Measurements from ENCODE around the gene ANKS1A. TPM values are rescaled to one million over a fixed set of nuclear protein-coding genes. Genes with fewer than 3 reads are reported as not detected.
A peak's percentile ranks its signal among the peaks of the same experiment; 100 is the strongest.

Gene ANKS1A
- total and polyA plus RNA-seq, 7 experiments from 2014 or later, result 2.1 to 14.8 (median 9.6) TPM

DNA sequence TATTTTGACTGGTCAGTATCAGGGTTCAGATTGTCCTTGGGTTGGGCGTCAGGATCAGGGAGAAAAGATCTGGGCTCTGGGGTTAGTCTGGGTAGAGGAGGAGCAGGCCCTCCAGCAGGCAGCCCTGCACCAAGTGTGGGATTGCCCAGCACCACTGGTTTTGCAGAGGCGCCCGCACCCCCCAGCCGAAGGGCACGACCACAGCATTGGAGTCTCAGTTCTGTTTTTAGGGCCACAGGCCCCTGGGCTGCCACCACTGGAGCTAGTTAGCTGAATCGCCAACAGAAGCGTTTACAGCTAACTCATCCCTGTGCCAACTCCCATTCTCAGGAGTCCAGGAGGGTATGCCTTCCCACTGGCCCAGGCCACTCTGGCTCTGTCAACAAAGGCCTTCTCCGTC lies 167.9 kb downstream of the ANKS1A start:
- H3K9me3 ChIP-seq (ENCODE audit: control insufficient read depth in 2 of 3, low read length in 3 of 3), result no peaks in the 10 kb centered on the region
- H3K4me1 ChIP-seq (ENCODE audit: control insufficient read depth in 2 of 2, insufficient read depth in 2 of 2, low read length in 2 of 2), result peaks cover 0 to 6% of the 10 kb centered on the region in 2 donors
- no peaks in the 10 kb centered on the region for H3K9me3 Mint-ChIP-seq
- H3K27ac ChIP-seq (ENCODE audit: low read depth, low read length), result no peak overlapping the region
- DNase-seq (no peak), ATAC-seq (no peak)
- no peaks in the 10 kb centered on the region for H3K27me3 Mint-ChIP-seq
- POLR2A ChIA-PET, result no interaction called here
- H3K27me3 ChIP-seq (ENCODE audit: control insufficient read depth in 2 of 2, insufficient read depth in 2 of 2, low read length in 2 of 2), result no peaks in the 10 kb centered on the region
- intact Hi-C loops (cut with micrococcal nuclease), result no loop called here
- H3K36me3 Mint-ChIP-seq, result peaks cover 0 to 38% (median 3%) of the 10 kb centered on the region in 5 donors
- peaks cover 0 to 15% (median 4%) of the 10 kb centered on the region in 7 donors for H3K4me1 Mint-ChIP-seq
- no peak overlapping the region for H3K4me3 Mint-ChIP-seq
- H3K4me3 ChIP-seq (ENCODE audit: low read length), result no peak overlapping the region
- CTCF ChIA-PET, result no interaction called here
- peaks cover 0 to 34% (median 0%) of the 10 kb centered on the region in 3 experiments for H3K36me3 ChIP-seq (ENCODE audit: control insufficient read depth in 2 of 3, insufficient read depth in 3 of 3, low read length in 3 of 3)
- no peak overlapping the region for H3K27ac Mint-ChIP-seq

DNA sequence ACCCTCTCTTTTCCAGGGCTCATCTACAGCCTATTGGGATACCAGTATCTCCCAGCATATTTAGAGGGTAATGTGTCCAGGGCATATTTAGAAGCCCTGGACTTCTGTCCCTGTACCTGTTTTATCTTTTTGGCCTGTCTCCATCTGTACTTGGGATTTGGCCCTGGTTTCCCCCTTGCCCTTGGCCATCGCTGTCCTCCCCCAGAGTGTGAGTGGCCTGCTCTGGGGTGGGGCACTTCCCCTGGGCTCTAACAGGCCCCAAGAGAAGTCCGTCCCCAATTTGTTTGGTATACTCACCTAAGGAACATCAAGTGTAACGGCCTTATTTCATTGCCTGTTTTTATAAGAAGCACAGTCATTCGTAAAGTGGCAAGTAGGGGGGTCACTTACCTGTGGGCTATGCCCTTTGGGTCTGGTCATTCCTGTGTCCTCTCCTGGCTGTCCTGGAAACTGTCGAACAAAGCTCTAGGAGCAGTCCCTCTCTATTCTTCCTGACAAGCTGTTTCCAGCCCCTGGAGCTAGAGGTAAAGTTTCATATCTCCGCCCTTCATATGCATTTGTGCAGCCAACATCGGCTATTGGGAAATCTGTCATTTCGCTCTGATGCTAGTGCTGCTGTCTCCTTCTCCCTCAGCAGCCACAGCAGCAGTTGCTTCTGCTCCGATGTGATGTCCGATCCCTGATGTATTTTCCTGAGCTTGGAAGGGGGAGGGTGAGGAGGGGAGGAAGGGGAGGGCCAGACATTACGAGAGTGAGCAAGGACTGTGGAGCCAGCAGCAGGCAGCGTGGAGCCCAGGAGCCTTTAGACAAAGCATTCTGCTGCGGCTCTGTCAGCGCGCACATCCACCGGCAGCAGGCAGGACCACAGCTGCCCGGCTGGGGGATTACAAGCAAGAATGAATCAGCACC lies 168.6 kb downstream of the ANKS1A start:
- Mint-ChIP-seq H3K27me3 (no peaks in the 10 kb centered on the region), H3K9me3 (no peaks in the 10 kb centered on the region), H3K4me1 (peaks cover 0 to 15% (median 4%) of the 10 kb centered on the region in 7 donors), H3K36me3 (peaks cover 0 to 38% (median 3%) of the 10 kb centered on the region in 5 donors), H3K27ac (peak overlapping the region in 1 of 9 donors; percentile 9), H3K4me3 (no peak overlapping the region)
- no peak overlapping the region for H3K27ac ChIP-seq (ENCODE audit: low read depth, low read length)
- no peaks in the 10 kb centered on the region for H3K27me3 ChIP-seq (ENCODE audit: control insufficient read depth in 2 of 2, insufficient read depth in 2 of 2, low read length in 2 of 2)
- H3K4me3 ChIP-seq (ENCODE audit: low read length), result no peak overlapping the region
- H3K9me3 ChIP-seq (ENCODE audit: control insufficient read depth in 2 of 3, low read length in 3 of 3), result no peaks in the 10 kb centered on the region
- DNase-seq (no peak), ATAC-seq (no peak)
- CTCF ChIA-PET, result no interaction called here
- H3K36me3 ChIP-seq (ENCODE audit: control insufficient read depth in 2 of 3, insufficient read depth in 3 of 3, low read length in 3 of 3), result peaks cover 0 to 41% (median 0%) of the 10 kb centered on the region in 3 experiments
- intact Hi-C loops (cut with micrococcal nuclease), result no loop called here
- H3K4me1 ChIP-seq (ENCODE audit: control insufficient read depth in 2 of 2, insufficient read depth in 2 of 2, low read length in 2 of 2), result peaks cover 0 to 6% of the 10 kb centered on the region in 2 donors
- POLR2A ChIA-PET, result no interaction called here

DNA sequence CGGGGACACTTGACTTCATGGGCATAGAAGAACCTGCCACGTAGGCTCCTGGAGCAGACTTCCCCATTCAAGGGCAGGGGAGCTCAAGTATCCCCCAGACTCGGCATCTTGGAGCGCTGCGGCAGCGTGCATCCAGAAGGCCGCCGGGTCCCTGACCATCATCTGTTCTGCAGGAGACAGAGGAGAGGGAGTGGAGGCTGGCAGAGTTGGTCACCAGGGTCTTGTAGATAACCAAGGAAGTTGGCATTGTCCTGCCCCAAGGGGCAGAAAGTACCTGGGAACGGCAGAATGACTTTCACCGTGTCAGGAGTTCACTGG lies 169.3 kb downstream of the ANKS1A start:
- DNase-seq (no peak), ATAC-seq (no peak)
- intact Hi-C loops (cut with micrococcal nuclease), result no loop called here
- Histone ChIP-seq H3K36me3 (ENCODE audit: control insufficient read depth in 2 of 3, insufficient read depth in 3 of 3, low read length in 3 of 3) (peaks cover 0 to 47% (median 0%) of the 10 kb centered on the region in 3 experiments), H3K9me3 (ENCODE audit: control insufficient read depth in 2 of 3, low read length in 3 of 3) (no peaks in the 10 kb centered on the region), H3K4me1 (ENCODE audit: control insufficient read depth in 2 of 2, insufficient read depth in 2 of 2, low read length in 2 of 2) (peaks cover 0 to 6% of the 10 kb centered on the region in 2 donors), H3K27me3 (ENCODE audit: control insufficient read depth in 2 of 2, insufficient read depth in 2 of 2, low read length in 2 of 2) (no peaks in the 10 kb centered on the region), H3K27ac (ENCODE audit: low read depth, low read length) (no peak overlapping the region), H3K4me3 (ENCODE audit: low read length) (no peak overlapping the region)
- Mint-ChIP-seq H3K9me3 (no peaks in the 10 kb centered on the region), H3K27ac (peak overlapping the region in 1 of 9 donors; percentile 29), H3K4me3 (no peak overlapping the region), H3K27me3 (no peaks in the 10 kb centered on the region), H3K36me3 (peaks cover 0 to 40% (median 3%) of the 10 kb centered on the region in 5 donors), H3K4me1 (peaks cover 0 to 16% (median 4%) of the 10 kb centered on the region in 7 donors)
- ChIA-PET CTCF (no interaction called here), POLR2A (no interaction called here)

DNA sequence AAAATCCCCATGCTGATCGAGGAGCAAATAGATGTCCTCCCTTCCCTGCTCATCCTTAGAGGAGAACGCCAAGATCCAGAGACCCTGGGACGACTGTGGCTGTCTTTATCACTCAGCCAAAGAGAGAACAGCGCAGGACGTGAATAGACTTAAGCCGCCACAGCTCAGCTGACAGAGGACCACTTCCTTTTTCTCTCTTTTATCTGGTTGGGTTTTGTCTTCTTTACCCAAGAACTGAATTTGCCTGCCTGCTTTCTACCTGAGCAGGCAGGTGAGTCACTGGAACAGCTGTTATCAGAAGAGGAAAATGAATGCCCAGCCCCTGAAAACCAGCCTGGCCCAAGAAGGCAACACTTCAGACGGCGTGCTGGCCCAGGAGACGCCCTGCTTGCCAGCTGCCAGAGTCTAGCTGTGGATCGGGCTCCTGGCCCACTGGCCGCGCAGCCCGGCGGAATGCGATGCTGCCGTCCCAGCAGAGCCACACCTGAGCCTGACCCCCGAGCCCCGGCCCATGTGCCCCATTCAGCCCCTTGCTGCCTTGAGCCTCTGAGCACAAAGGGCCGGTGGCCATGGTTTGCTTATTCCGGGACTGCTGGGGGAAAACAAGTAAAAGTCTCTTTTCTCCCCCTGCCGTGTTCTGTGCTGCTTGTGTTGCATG lies 169.9 kb downstream of the ANKS1A start:
- Mint-ChIP-seq H3K27me3 (no peaks in the 10 kb centered on the region), H3K9me3 (no peaks in the 10 kb centered on the region), H3K4me3 (peak overlapping the region in 3 of 10 donors; percentile 6 to 60 (median 38)), H3K36me3 (peaks cover 0 to 44% (median 3%) of the 10 kb centered on the region in 5 donors), H3K27ac (peak overlapping the region in 5 of 9 donors; percentile 5 to 59 (median 38)), H3K4me1 (peaks cover 0 to 18% (median 4%) of the 10 kb centered on the region in 7 donors)
- intact Hi-C loops (cut with micrococcal nuclease), result no loop called here
- Histone ChIP-seq H3K4me3 (ENCODE audit: low read length) (no peak overlapping the region), H3K27ac (ENCODE audit: low read depth, low read length) (no peak overlapping the region), H3K36me3 (ENCODE audit: control insufficient read depth in 2 of 3, insufficient read depth in 3 of 3, low read length in 3 of 3) (peaks cover 0 to 53% (median 0%) of the 10 kb centered on the region in 3 experiments), H3K9me3 (ENCODE audit: control insufficient read depth in 2 of 3, low read length in 3 of 3) (no peaks in the 10 kb centered on the region), H3K27me3 (ENCODE audit: control insufficient read depth in 2 of 2, insufficient read depth in 2 of 2, low read length in 2 of 2) (no peaks in the 10 kb centered on the region), H3K4me1 (ENCODE audit: control insufficient read depth in 2 of 2, insufficient read depth in 2 of 2, low read length in 2 of 2) (peaks cover 0 to 6% of the 10 kb centered on the region in 2 donors)
- ATAC-seq (no peak), DNase-seq (peak in 1 of 9 donors; percentile 9)
- ChIA-PET CTCF (no interaction called here), POLR2A (no interaction called here)

DNA sequence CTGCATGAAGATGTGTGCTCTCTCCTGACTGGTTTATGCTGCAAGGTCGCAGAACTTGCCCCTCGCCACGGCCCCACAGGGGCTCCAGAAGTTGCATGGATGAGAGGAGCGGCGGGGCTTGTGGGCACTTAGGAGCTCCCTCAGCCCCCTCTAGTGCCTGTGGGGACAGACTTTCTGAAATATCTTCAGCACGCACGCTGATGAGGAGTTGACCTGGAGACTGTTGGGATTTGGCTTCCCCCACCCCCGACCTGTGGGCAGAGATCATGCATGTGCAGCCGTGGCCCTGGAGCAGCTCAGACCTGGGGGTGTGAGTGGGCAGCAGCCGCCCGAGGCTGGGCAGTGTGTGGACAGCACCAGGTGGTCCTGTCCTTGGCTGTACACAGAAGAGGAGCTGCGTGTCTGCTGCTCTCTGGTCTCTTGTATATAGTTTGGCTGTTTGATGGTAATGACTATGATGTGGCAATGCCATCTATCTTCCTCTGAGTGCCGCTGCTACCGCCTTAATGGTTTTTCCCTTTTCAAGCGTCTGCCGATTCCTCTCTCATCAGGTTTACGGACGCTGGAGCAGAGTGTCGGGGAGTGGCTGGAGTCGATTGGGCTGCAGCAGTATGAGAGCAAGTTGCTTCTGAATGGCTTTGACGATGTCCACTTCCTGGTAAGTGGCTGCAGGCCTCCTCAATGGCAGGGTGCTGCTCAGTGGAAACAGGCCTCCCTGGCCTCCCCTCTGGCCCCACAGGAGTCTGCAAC lies 170.7 kb downstream of the ANKS1A start:
- no peak overlapping the region for H3K4me3 Mint-ChIP-seq
- ChIA-PET CTCF (no interaction called here), POLR2A (no interaction called here)
- H3K27me3 Mint-ChIP-seq, result no peaks in the 10 kb centered on the region
- H3K4me1 Mint-ChIP-seq, result peaks cover 0 to 18% (median 4%) of the 10 kb centered on the region in 7 donors
- intact Hi-C loops (cut with micrococcal nuclease), result no loop called here
- DNase-seq (no peak), ATAC-seq (no peak)
- no peaks in the 10 kb centered on the region for H3K9me3 Mint-ChIP-seq
- H3K27ac ChIP-seq (ENCODE audit: low read depth, low read length), result no peak overlapping the region
- H3K36me3 Mint-ChIP-seq, result peaks cover 0 to 43% (median 3%) of the 10 kb centered on the region in 5 donors
- H3K4me3 ChIP-seq (ENCODE audit: low read length), result no peak overlapping the region
- H3K27ac Mint-ChIP-seq, result no peak overlapping the region
- peaks cover 0 to 60% (median 0%) of the 10 kb centered on the region in 3 experiments for H3K36me3 ChIP-seq (ENCODE audit: control insufficient read depth in 2 of 3, insufficient read depth in 3 of 3, low read length in 3 of 3)
- no peaks in the 10 kb centered on the region for H3K9me3 ChIP-seq (ENCODE audit: control insufficient read depth in 2 of 3, low read length in 3 of 3)
- H3K27me3 ChIP-seq (ENCODE audit: control insufficient read depth in 2 of 2, insufficient read depth in 2 of 2, low read length in 2 of 2), result no peaks in the 10 kb centered on the region
- peaks cover 0 to 6% of the 10 kb centered on the region in 2 donors for H3K4me1 ChIP-seq (ENCODE audit: control insufficient read depth in 2 of 2, insufficient read depth in 2 of 2, low read length in 2 of 2)

DNA sequence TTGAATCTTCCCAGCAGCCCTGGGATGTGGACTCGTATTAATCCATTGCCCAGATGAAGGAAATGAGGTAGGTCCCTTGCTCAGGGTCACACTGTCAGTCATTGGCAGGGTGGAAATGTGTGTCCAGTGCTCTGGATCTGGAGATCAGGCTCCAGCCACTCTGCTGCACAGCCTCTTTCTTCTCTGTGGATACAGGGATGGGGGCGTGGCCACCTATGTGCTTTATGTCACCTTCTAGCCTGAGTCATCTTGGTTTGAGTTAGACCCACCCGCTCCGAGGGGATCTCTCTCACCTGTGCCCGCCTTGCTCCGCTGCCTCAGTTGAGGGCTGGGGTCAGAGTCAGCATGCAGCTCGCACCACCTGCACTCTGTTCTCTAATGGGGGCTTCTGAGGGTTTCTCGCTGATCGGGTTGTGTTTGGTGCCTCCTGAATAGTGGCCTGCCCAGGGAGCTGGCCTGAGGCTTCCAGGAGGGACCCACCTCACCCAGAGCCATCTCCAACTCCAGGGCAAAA lies 172.1 kb downstream of the ANKS1A start:
- H3K4me1 ChIP-seq (ENCODE audit: control insufficient read depth in 2 of 2, insufficient read depth in 2 of 2, low read length in 2 of 2), result peaks cover 0 to 6% of the 10 kb centered on the region in 2 donors
- intact Hi-C loops (cut with micrococcal nuclease), result no loop called here
- ChIA-PET POLR2A (interaction anchor here (0.7 kb wide), 1 partner anchor 8 kb away, joined by 3 read pairs; no protein-coding TSS in a partner anchor), CTCF (no interaction called here)
- Mint-ChIP-seq H3K36me3 (peaks cover 0 to 48% (median 3%) of the 10 kb centered on the region in 5 donors), H3K4me1 (peaks cover 0 to 18% (median 4%) of the 10 kb centered on the region in 7 donors), H3K9me3 (no peaks in the 10 kb centered on the region), H3K4me3 (no peak overlapping the region), H3K27ac (no peak overlapping the region), H3K27me3 (no peaks in the 10 kb centered on the region)
- H3K9me3 ChIP-seq (ENCODE audit: control insufficient read depth in 2 of 3, low read length in 3 of 3), result no peaks in the 10 kb centered on the region
- H3K27ac ChIP-seq (ENCODE audit: low read depth, low read length), result no peak overlapping the region
- DNase-seq, result no peak
- no peaks in the 10 kb centered on the region for H3K27me3 ChIP-seq (ENCODE audit: control insufficient read depth in 2 of 2, insufficient read depth in 2 of 2, low read length in 2 of 2)
- H3K36me3 ChIP-seq (ENCODE audit: control insufficient read depth in 2 of 3, insufficient read depth in 3 of 3, low read length in 3 of 3), result peaks cover 0 to 74% (median 0%) of the 10 kb centered on the region in 3 experiments
- no peak for ATAC-seq
- no peak overlapping the region for H3K4me3 ChIP-seq (ENCODE audit: low read length)
